Measurements from ENCODE around the gene DERA. TPM values are rescaled to one million over a fixed set of nuclear protein-coding genes. Genes with fewer than 3 reads are reported as not detected.

Gene DERA
- total and polyA plus RNA-seq, 2 donors (not counting 1 experiment from before 2014, with no cell fraction given), result 48.2 to 51.5 TPM

DNA sequence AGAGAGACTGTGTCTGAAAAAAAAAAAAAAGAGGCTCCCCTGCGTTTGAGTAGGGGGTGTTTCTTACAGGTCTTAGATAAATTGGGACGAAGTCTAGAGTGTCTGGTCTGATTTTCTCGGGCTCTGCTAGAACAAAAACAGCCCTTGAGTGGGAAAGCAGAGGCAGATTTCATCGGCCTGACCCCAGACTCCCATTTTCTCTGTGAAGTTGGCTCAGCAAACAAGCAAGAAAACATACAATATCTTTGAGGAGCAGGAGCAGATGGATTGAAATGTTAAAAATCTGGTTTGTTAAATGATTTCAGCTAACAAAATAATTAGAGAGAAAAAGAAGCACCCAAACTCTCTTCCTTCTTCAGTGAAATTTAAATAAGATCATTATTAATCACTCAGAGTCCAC is 44.1 kb downstream of the DERA start:
- Histone ChIP-seq H3K27ac (ENCODE audit: insufficient read depth, low read length) (no peak overlapping the region), H2AFZ (ENCODE audit: low read length) (no peak overlapping the region), H3K4me1 (ENCODE audit: control insufficient read depth, extremely low read depth, insufficient read depth, low read length) (no peaks in the 10 kb centered on the region), H4K20me1 (ENCODE audit: control insufficient read depth, extremely low read depth, insufficient read depth, low read length) (no peaks in the 10 kb centered on the region), H3K27me3 (ENCODE audit: control insufficient read depth, insufficient read depth, low read length) (no peaks in the 10 kb centered on the region), H3K9me3 (ENCODE audit: control insufficient read depth, insufficient read depth, low read depth, low read length) (no peaks in the 10 kb centered on the region), H3K36me3 (ENCODE audit: control insufficient read depth, insufficient read depth, low read length) (no peaks in the 10 kb centered on the region), H3K4me3 (replicated peaks in 1 of 4; ENCODE audit: control extremely low read depth in 1 of 4, insufficient read depth in 1 of 4, low read depth in 3 of 4, low read length in 4 of 4) (no peak overlapping the region), H3K79me2 (ENCODE audit: control insufficient read depth, insufficient read depth, low read length) (no peaks in the 10 kb centered on the region), H3K4me2 (ENCODE audit: extremely low read depth, insufficient read depth, low read length) (no peak overlapping the region), H3K9ac (ENCODE audit: insufficient read depth, low read length) (no peak overlapping the region)
- DNase-seq (ENCODE audit: low read depth in 2 of 2), result no peak
- TF ChIP-seq, protein P1, sequence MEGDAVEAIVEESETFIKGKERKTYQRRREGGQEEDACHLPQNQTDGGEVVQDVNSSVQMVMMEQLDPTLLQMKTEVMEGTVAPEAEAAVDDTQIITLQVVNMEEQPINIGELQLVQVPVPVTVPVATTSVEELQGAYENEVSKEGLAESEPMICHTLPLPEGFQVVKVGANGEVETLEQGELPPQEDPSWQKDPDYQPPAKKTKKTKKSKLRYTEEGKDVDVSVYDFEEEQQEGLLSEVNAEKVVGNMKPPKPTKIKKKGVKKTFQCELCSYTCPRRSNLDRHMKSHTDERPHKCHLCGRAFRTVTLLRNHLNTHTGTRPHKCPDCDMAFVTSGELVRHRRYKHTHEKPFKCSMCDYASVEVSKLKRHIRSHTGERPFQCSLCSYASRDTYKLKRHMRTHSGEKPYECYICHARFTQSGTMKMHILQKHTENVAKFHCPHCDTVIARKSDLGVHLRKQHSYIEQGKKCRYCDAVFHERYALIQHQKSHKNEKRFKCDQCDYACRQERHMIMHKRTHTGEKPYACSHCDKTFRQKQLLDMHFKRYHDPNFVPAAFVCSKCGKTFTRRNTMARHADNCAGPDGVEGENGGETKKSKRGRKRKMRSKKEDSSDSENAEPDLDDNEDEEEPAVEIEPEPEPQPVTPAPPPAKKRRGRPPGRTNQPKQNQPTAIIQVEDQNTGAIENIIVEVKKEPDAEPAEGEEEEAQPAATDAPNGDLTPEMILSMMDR (conservative IDR thresholded peaks at IDR 0.05 in 1 of 2, IDR thresholded peaks at IDR 0.05 in 1 of 2; ENCODE audit: low read depth in 1 of 2, low read length in 2 of 2), result no peak

DNA sequence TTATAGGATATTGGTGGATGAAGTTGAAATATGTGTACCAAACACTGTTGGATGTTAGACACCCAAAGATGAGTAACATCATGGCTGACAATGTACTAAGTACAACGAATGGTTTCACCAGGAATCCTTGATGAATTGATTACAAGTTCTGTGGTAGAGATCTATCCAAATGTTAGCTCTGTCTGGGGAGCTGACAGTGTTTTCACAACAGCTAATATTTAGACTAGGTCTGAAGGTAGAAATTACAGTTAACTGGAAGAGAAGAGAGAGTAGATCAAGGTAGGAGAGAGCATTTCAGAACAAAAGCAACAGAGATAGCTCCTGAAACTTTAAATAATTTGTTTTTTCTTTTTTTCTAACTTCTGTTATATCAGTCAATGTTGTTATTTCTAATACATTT is 44.9 kb downstream of the DERA start:
- Histone ChIP-seq H3K36me3 (ENCODE audit: control insufficient read depth, insufficient read depth, low read length) (no peaks in the 10 kb centered on the region), H3K4me1 (ENCODE audit: control insufficient read depth, extremely low read depth, insufficient read depth, low read length) (no peaks in the 10 kb centered on the region), H3K9me3 (ENCODE audit: control insufficient read depth, insufficient read depth, low read depth, low read length) (no peaks in the 10 kb centered on the region), H3K79me2 (ENCODE audit: control insufficient read depth, insufficient read depth, low read length) (no peaks in the 10 kb centered on the region), H3K4me2 (ENCODE audit: extremely low read depth, insufficient read depth, low read length) (no peak overlapping the region), H2AFZ (ENCODE audit: low read length) (no peak overlapping the region), H3K4me3 (replicated peaks in 1 of 4; ENCODE audit: control extremely low read depth in 1 of 4, insufficient read depth in 1 of 4, low read depth in 3 of 4, low read length in 4 of 4) (no peak overlapping the region), H3K27me3 (ENCODE audit: control insufficient read depth, insufficient read depth, low read length) (no peaks in the 10 kb centered on the region), H3K27ac (ENCODE audit: insufficient read depth, low read length) (no peak overlapping the region), H3K9ac (ENCODE audit: insufficient read depth, low read length) (no peak overlapping the region), H4K20me1 (ENCODE audit: control insufficient read depth, extremely low read depth, insufficient read depth, low read length) (no peaks in the 10 kb centered on the region)
- DNase-seq (ENCODE audit: low read depth in 2 of 2), result no peak
- no peak for TF ChIP-seq EZH2 (IDR thresholded peaks at IDR 0.05; ENCODE audit: low read length, missing control alignments)
- TF ChIP-seq, protein P1 (conservative IDR thresholded peaks at IDR 0.05 in 1 of 2, IDR thresholded peaks at IDR 0.05 in 1 of 2; ENCODE audit: low read depth in 1 of 2, low read length in 2 of 2), result no peak

DNA sequence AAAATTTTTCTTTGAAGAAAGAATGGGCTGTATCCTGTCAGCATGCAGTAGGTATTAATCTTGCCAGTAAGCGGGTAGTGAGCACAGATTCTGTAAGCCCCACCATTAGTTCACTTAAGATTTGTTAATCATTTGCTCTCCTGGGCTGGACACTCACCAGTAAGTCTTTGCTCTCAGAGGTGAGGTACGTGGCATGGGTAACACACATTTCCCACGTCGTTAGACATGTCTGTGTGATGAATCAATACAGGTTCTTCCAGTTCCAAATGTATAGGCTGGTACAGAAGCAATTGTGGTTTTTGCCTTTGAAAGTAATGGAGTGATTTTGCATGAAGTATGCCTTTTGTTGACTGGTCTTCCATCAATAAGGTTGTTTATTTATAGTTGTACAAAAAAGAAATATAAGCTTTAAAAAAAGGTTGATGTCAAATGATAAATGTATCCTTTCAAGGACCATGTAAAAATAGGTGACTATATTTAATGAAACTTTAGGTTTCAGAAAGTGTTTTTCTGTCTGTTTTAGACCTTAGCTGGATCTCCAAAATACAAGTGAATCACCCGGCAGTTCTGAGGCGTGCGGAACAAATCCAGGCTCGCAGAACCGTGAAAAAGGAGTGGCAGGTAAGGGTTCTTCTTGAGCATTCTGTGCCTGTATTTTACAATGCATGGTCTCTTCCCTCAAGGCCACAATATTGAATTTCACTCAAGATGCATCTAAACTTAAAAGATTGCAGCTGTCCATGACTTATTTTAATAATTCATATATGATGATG is 45.5 kb downstream of the DERA start:
- H2AFZ ChIP-seq (ENCODE audit: low read length), result no peak overlapping the region
- no peak overlapping the region for H3K9ac ChIP-seq (ENCODE audit: insufficient read depth, low read length)
- H3K79me2 ChIP-seq (ENCODE audit: control insufficient read depth, insufficient read depth, low read length), result no peaks in the 10 kb centered on the region
- peak in 1 of 2 donors; percentile 60 for DNase-seq (ENCODE audit: low read depth in 2 of 2)
- H4K20me1 ChIP-seq (ENCODE audit: control insufficient read depth, extremely low read depth, insufficient read depth, low read length), result no peaks in the 10 kb centered on the region
- H3K4me3 ChIP-seq (replicated peaks in 1 of 4; ENCODE audit: control extremely low read depth in 1 of 4, insufficient read depth in 1 of 4, low read depth in 3 of 4, low read length in 4 of 4), result no peak overlapping the region
- H3K4me1 ChIP-seq (ENCODE audit: control insufficient read depth, extremely low read depth, insufficient read depth, low read length), result no peaks in the 10 kb centered on the region
- no peak overlapping the region for H3K4me2 ChIP-seq (ENCODE audit: extremely low read depth, insufficient read depth, low read length)
- TF ChIP-seq EZH2 (IDR thresholded peaks at IDR 0.05; ENCODE audit: low read length, missing control alignments), result no peak
- TF ChIP-seq, protein P1 (conservative IDR thresholded peaks at IDR 0.05 in 1 of 2, IDR thresholded peaks at IDR 0.05 in 1 of 2; ENCODE audit: low read depth in 1 of 2, low read length in 2 of 2), result no peak
- H3K9me3 ChIP-seq (ENCODE audit: control insufficient read depth, insufficient read depth, low read depth, low read length), result no peaks in the 10 kb centered on the region
- H3K27ac ChIP-seq (ENCODE audit: insufficient read depth, low read length), result no peak overlapping the region
- no peaks in the 10 kb centered on the region for H3K36me3 ChIP-seq (ENCODE audit: control insufficient read depth, insufficient read depth, low read length)
- no peaks in the 10 kb centered on the region for H3K27me3 ChIP-seq (ENCODE audit: control insufficient read depth, insufficient read depth, low read length)

Data from fibroblast of lung (primary cell).